IMR-90 (cell line): ENCODE results near the gene ARHGAP15. TPM values are rescaled to one million over a fixed set of nuclear protein-coding genes. Genes with fewer than 3 reads are reported as not detected.

Source experiments
- ATAC-seq: fragments of 200-7000 bp; cut with Tn5 transposase; 2 replicates; pipeline ENCODE4 v1.9.1; 2020; ENCODE audit warnings: low read depth, mild to moderate bottlenecking, moderate library complexity
- BruUV-seq: library from RNA; stranded (reverse); fragments of 400-500 nt; replicated peaks from 2 replicates; lab custom pipeline; 2021; lab: Mats Ljungman, UMichigan
- CTCF ChIA-PET: fragments of 300-600 bp; formaldehyde crosslinking; extraction: SDS; loops from one replicate; lab custom pipeline; 2021; ENCODE audit warnings: antibody characterized with exemption; lab: Yijun Ruan, JAX
- POLR2A ChIA-PET: fragments of 300-600 bp; sonication (Branson Sonifier 250); formaldehyde crosslinking; loops from one replicate; lab custom pipeline; 2022; ENCODE audit warnings: antibody characterized with exemption; ENCODE audit not compliant: unreplicated experiment; lab: Charles Lee
- DNase-seq: peaks from one replicate; pipeline ENCODE4 v3.0.0; 2013
- H2AFZ ChIP-seq: replicated peaks from 2 replicates; pipeline ENCODE3; 2013; ENCODE audit warnings: low read length, mild to moderate bottlenecking; ENCODE audit not compliant: poor library complexity
- H2AK5ac ChIP-seq: 2 replicates; pipeline ENCODE4 v1.6.1; 2013; ENCODE audit warnings: low read depth, low read length, inconsistent platforms
- H2AK9ac ChIP-seq: replicated peaks from 2 replicates; pipeline ENCODE3; 2013; ENCODE audit warnings: mild to moderate bottlenecking, low read depth, low read length, moderate library complexity; ENCODE audit not compliant: poor library complexity
- H2BK120ac ChIP-seq: 2 replicates; pipeline ENCODE4 v1.6.1; 2013; ENCODE audit warnings: low read depth, low read length, inconsistent platforms
- H2BK15ac ChIP-seq: 3 replicates; pipeline ENCODE4 v1.6.1; 2013; ENCODE audit warnings: low read depth, low read length, inconsistent platforms
- H2BK20ac ChIP-seq: 2 replicates; pipeline ENCODE4 v1.6.1; 2013; ENCODE audit warnings: low read depth, mild to moderate bottlenecking, inconsistent platforms, low read length, moderate library complexity
- H2BK5ac ChIP-seq: 2 replicates; pipeline ENCODE4 v1.6.1; 2013; ENCODE audit warnings: mild to moderate bottlenecking, low read depth, low read length, inconsistent platforms; ENCODE audit not compliant: poor library complexity, severe bottlenecking
- H3K14ac ChIP-seq: replicated peaks from 2 replicates; pipeline ENCODE4 v1.6.1; 2013; ENCODE audit warnings: low read depth, low read length, inconsistent platforms
- H3K18ac ChIP-seq: 2 replicates; pipeline ENCODE4 v1.6.1; 2013; ENCODE audit warnings: low read depth, low read length, control low read depth
- H3K23ac ChIP-seq: 2 replicates; pipeline ENCODE4 v1.6.1; 2013; ENCODE audit warnings: low read depth, low read length, inconsistent platforms
- H3K27ac ChIP-seq: 2 replicates; pipeline ENCODE4 v1.5.1; 2013; ENCODE audit warnings: mild to moderate bottlenecking, control low read depth, low read length; ENCODE audit not compliant: insufficient read depth
- H3K27me3 ChIP-seq: 2 replicates; pipeline ENCODE4 v1.6.1; 2013; ENCODE audit warnings: low read length; ENCODE audit not compliant: control insufficient read depth, insufficient read depth
- H3K36me3 ChIP-seq: 2 replicates; pipeline ENCODE4 v1.6.1; 2013; ENCODE audit warnings: low read length, mixed read lengths; ENCODE audit not compliant: control insufficient read depth, insufficient read depth
- H3K4ac ChIP-seq: 2 replicates; pipeline ENCODE4 v1.6.1; 2013; ENCODE audit warnings: low read depth, low read length, inconsistent platforms
- H3K4me1 ChIP-seq: 2 replicates; pipeline ENCODE4 v1.6.1; 2013; ENCODE audit warnings: low read length, mixed read lengths; ENCODE audit not compliant: control insufficient read depth, insufficient read depth
- H3K4me2 ChIP-seq: 2 replicates; pipeline ENCODE4 v1.6.1; 2013; ENCODE audit warnings: low read depth, mild to moderate bottlenecking, control low read depth, low read length, moderate library complexity
- H3K4me3 ChIP-seq: 2 replicates; pipeline ENCODE4 v1.5.1; 2013; ENCODE audit warnings: low read depth, mild to moderate bottlenecking, control low read depth, low read length, moderate library complexity; ENCODE audit not compliant: insufficient read depth
- H3K56ac ChIP-seq: 2 replicates; pipeline ENCODE4 v1.6.1; 2013; ENCODE audit warnings: low read length, inconsistent platforms; ENCODE audit not compliant: insufficient read depth; ENCODE audit errors: extremely low read depth
- H3K79me1 ChIP-seq, 2 experiments: 2 replicates each; pipeline ENCODE4 v1.6.1; 2013; ENCODE audit warnings: low read length in 2 of 2, inconsistent platforms in 1 of 2, low read depth in 1 of 2
- H3K9ac ChIP-seq: 2 replicates; pipeline ENCODE4 v1.6.1; 2013; ENCODE audit warnings: low read depth, low read length, control low read depth
- H3K9me1 ChIP-seq: 2 replicates; pipeline ENCODE4 v1.6.1; 2013; ENCODE audit warnings: low read length, inconsistent platforms; ENCODE audit not compliant: insufficient read depth
- H3K9me3 ChIP-seq: 2 replicates; pipeline ENCODE4 v1.6.1; 2013; ENCODE audit warnings: low read length; ENCODE audit not compliant: control insufficient read depth, insufficient read depth
- H4K20me1 ChIP-seq: 2 replicates; pipeline ENCODE4 v1.6.1; 2013; ENCODE audit warnings: low read length, inconsistent platforms; ENCODE audit not compliant: insufficient read depth
- H4K5ac ChIP-seq: 2 replicates; pipeline ENCODE4 v1.6.1; 2013; ENCODE audit warnings: mild to moderate bottlenecking, low read depth, low read length, control low read depth
- H4K8ac ChIP-seq, 2 experiments: 2 replicates each; pipeline ENCODE4 v1.6.1; 2013; ENCODE audit warnings: low read depth in 2 of 2, low read length in 2 of 2, control low read depth in 1 of 2, inconsistent platforms in 1 of 2
- H4K91ac ChIP-seq: 2 replicates; pipeline ENCODE4 v1.6.1; 2013; ENCODE audit warnings: low read depth, low read length, inconsistent platforms; ENCODE audit not compliant: insufficient read depth
- CTCF ChIP-seq: conservative IDR thresholded peaks from 2 replicates; pipeline ENCODE4 v1.5.1; 2012; ENCODE audit warnings: mild to moderate bottlenecking, low read depth, low read length, improper control_type of control experiment
- ELK1 ChIP-seq: fragments of 150-350 bp; IDR thresholded peaks from 2 replicates; pipeline ENCODE4 v1.6.1; 2016; ENCODE audit warnings: low read depth, mild to moderate bottlenecking, low read length, moderate library complexity, borderline replicate concordance
- MAFK ChIP-seq: IDR thresholded peaks from 2 replicates; pipeline ENCODE4 v1.6.1; 2012; ENCODE audit warnings: low read depth, low read length, improper control_type of control experiment
- MXI1 ChIP-seq: IDR thresholded peaks from 2 replicates; pipeline ENCODE4 v1.6.1; 2012; ENCODE audit warnings: low read depth, mild to moderate bottlenecking, low read length, moderate library complexity, borderline replicate concordance
- POLR2A ChIP-seq: IDR thresholded peaks from 2 replicates; pipeline ENCODE4 v1.6.1; 2012; ENCODE audit warnings: mild to moderate bottlenecking, low read depth, low read length
- RCOR1 ChIP-seq: IDR thresholded peaks from 2 replicates; pipeline ENCODE4 v1.6.1; 2012; ENCODE audit warnings: mild to moderate bottlenecking, low read length, improper control_type of control experiment; ENCODE audit not compliant: insufficient replicate concordance
- RFX5 ChIP-seq: IDR thresholded peaks from 2 replicates; pipeline ENCODE4 v1.8.0; 2012; ENCODE audit warnings: low read depth, mild to moderate bottlenecking, low read length, moderate library complexity
- SMC3 ChIP-seq: fragments of 150-350 bp; IDR thresholded peaks from 2 replicates; pipeline ENCODE4 v1.6.1; 2016; ENCODE audit warnings: low read depth, mild to moderate bottlenecking, antibody characterized with exemption, low read length, moderate library complexity
- WGBS, 2 experiments: methylation state at CpG; one replicate each; pipeline versions ENCODE4 v1.1.5 to v1.1.7; 2013; ENCODE audit warnings: missing lambda C conversion rate in 2 of 2; ENCODE audit not compliant: insufficient read length in 1 of 2; ENCODE audit errors: extremely low coverage in 2 of 2; 5-methylcytosine and 5-hydroxymethylcytosine counted together
- dilution Hi-C: fragments of 300-500 bp; cut with HindIII; formaldehyde crosslinking; loops from one replicate; pipeline ENCODE4 v1.14.3; 2018; ENCODE audit warnings: low sequenced_read_pairs; ENCODE audit not compliant: unreplicated experiment
- in situ Hi-C: fragments of 300-500 bp; cut with MboI; formaldehyde crosslinking; loops from 3 replicates; pipeline ENCODE4 v1.14.3; 2019; ENCODE audit warnings: low sequenced_read_pairs, inconsistent platforms, mixed read lengths
- intact Hi-C: fragments of 100-400 bp; cut with micrococcal nuclease; formaldehyde crosslinking; loops from 2 replicates; pipeline ENCODE4 v1.10.0; 2022
- polyA plus RNA-seq, 3 experiments: library from polyadenylated mRNA; depleted of rRNA; stranded (reverse); fragments of >200 nt; gene quantifications; 2 replicates each; pipeline ENCODE4 v1.2.3, GENCODE V29; 2012; ENCODE audit warnings: low replicate concordance in 1 of 3
- total RNA-seq: library from RNA; depleted of rRNA; stranded (reverse); fragments of >200 nt; gene quantifications from 2 replicates; pipeline ENCODE4 v1.2.3, GENCODE V29; 2012

ARHGAP15 gene
- total and polyA plus RNA-seq, 2 of the 4 experiments (the other 2 are of a cell fraction) = not detected

GRCh38 chr2:143469323-143469722 is 340.1 kb downstream of the ARHGAP15 start:
- Histone ChIP-seq H3K18ac (no peak overlapping the region), H4K91ac (no peak overlapping the region), H3K4ac (no peak overlapping the region), H3K9ac (no peak overlapping the region), H4K20me1 (no peaks in the 10 kb centered on the region), H2BK120ac (no peak overlapping the region), H3K4me3 (no peak overlapping the region), H3K9me1 (no peaks in the 10 kb centered on the region), H3K56ac (no peak overlapping the region), H3K79me1 (no peaks in the 10 kb centered on the region), H3K4me2 (no peak overlapping the region), H2AK9ac (no peak overlapping the region), H2BK15ac (no peak overlapping the region), H4K8ac (no peak overlapping the region), H3K27me3 (no peaks in the 10 kb centered on the region), H3K14ac (no peak overlapping the region), H2AK5ac (0 out of 2 replicates have a peak overlapping the region, but pooled peaks have one; percentile 30), H2BK20ac (no peak overlapping the region), H2AFZ (no peak overlapping the region), H3K23ac (no peak overlapping the region), H3K36me3 (no peaks in the 10 kb centered on the region), H2BK5ac (no peak overlapping the region), H3K4me1 (peaks cover 5% of the 10 kb centered on the region; the same call in 1 of the 2 replicates), H3K9me3 (no peaks in the 10 kb centered on the region), H4K5ac (no peak overlapping the region), H3K27ac (no peak overlapping the region)
- POLR2A ChIA-PET = no interaction called here
- intact Hi-C loops = no loop called here
- dilution Hi-C loops = no loop called here
- CTCF ChIA-PET = no interaction called here
- DNase-seq = no peak
- 100% methylated on average over 1 of the region's 7 CpGs; no CpG with 5 or more reads in 1 of the 2 experiments for WGBS, 2 experiments
- BruUV-seq = no TSS peak
- ATAC-seq = no peak
- TF ChIP-seq POLR2A (no peak), RCOR1 (no peak), ELK1 (no peak), RFX5 (no peak), MAFK (no peak), CTCF (no peak), MXI1 (no peak), SMC3 (no peak)
- in situ Hi-C loops = no loop called here
